Endothelial cell of umbilical vein (primary cell): ENCODE results near the gene UBE2K. TPM values are rescaled to one million over a fixed set of nuclear protein-coding genes. Genes with fewer than 3 reads are reported as not detected.
"Not testable (repeated sequence)": the region's sequence is repeated elsewhere in the genome, so short reads cannot be mapped to it uniquely, and the experiment has no call there.

Source experiments
- BruUV-seq: library from RNA; stranded (reverse); fragments of 400-500 nt; replicated peaks from 2 replicates; lab custom pipeline; 2021; lab: Mats Ljungman, UMichigan
- CTCF ChIA-PET: fragments of 300-600, 350-600 bp; sonication (Branson Sonifier 250); formaldehyde crosslinking; loops from one replicate; lab custom pipeline; 2021; ENCODE audit warnings: antibody characterized with exemption, inconsistent platforms; lab: Charles Lee
- POLR2A ChIA-PET: fragments of 300-600, 350-600 bp; sonication (Branson Sonifier 250); formaldehyde crosslinking; loops from one replicate; lab custom pipeline; 2021; ENCODE audit warnings: antibody characterized with exemption, inconsistent platforms; lab: Charles Lee
- DNase-seq: peaks from one replicate; pipeline ENCODE4 v3.0.0-alpha.2; 2011; ENCODE audit warnings: low read depth, low spot score
- FAIRE-seq: peaks from 2 replicates; lab custom pipeline; 2011; peaks lifted over from hg19 to GRCh38; lab: Jason Lieb, UNC
- H2AFZ ChIP-seq: 2 replicates; pipeline ENCODE4 v1.6.0; 2012; ENCODE audit warnings: low read depth, low read length, control low read depth, inconsistent platforms
- H3K27ac ChIP-seq: 2 replicates; pipeline ENCODE4 v1.5.1; 2011; ENCODE audit warnings: low read depth, mild to moderate bottlenecking, control low read depth, low read length, moderate library complexity; ENCODE audit not compliant: insufficient read depth
- H3K27me3 ChIP-seq, 2 experiments: 2 replicates each; pipeline versions ENCODE4 v1.6.0 to v1.6.1; 2011; ENCODE audit warnings: low read length in 2 of 2, mixed read lengths in 1 of 2; ENCODE audit not compliant: control insufficient read depth in 2 of 2, insufficient read depth in 2 of 2
- H3K36me3 ChIP-seq, 2 experiments: 2 replicates in 1 of 2; 3 replicates in 1 of 2; pipeline ENCODE4 v1.5.1; 2011; ENCODE audit warnings: low read length in 2 of 2, mild to moderate bottlenecking in 1 of 2, moderate library complexity in 1 of 2; ENCODE audit not compliant: control insufficient read depth in 2 of 2, insufficient read depth in 2 of 2; ENCODE audit errors: extremely low read depth in 1 of 2
- H3K4me1 ChIP-seq: 3 replicates; pipeline ENCODE4 v1.5.1; 2011; ENCODE audit warnings: mild to moderate bottlenecking, low read length; ENCODE audit not compliant: control insufficient read depth, insufficient read depth; ENCODE audit errors: extremely low read depth
- H3K4me2 ChIP-seq: 2 replicates; pipeline ENCODE4 v1.6.1; 2011; ENCODE audit warnings: low read length, control low read depth, mixed read lengths; ENCODE audit not compliant: insufficient read depth
- H3K4me3 ChIP-seq, 3 experiments: fragments of 200-600 bp in 1 of 3; sonication (generic), shearing (Covaris generic) in 1 of 3; replicated peaks in 1 of 3; 2 replicates each; pipeline ENCODE4 v1.5.1; 2011 to 2016; ENCODE audit warnings: control low read depth in 3 of 3, low read length in 3 of 3, mild to moderate bottlenecking in 2 of 3, inconsistent platforms in 1 of 3, low read depth in 1 of 3, moderate library complexity in 1 of 3; ENCODE audit not compliant: insufficient read depth in 1 of 3
- H3K79me2 ChIP-seq: 2 replicates; pipeline ENCODE4 v1.6.0; 2012; ENCODE audit warnings: low read length, inconsistent platforms; ENCODE audit not compliant: control insufficient read depth, insufficient read depth
- H3K9ac ChIP-seq: replicated peaks from 2 replicates; pipeline ENCODE3; 2011; ENCODE audit warnings: low read length, control low read depth; ENCODE audit not compliant: insufficient read depth; ENCODE audit errors: extremely low read depth
- H3K9me1 ChIP-seq: replicated peaks from 3 replicates; pipeline ENCODE4 v1.6.0; 2011; ENCODE audit warnings: mild to moderate bottlenecking, low read length; ENCODE audit not compliant: control insufficient read depth, insufficient read depth; ENCODE audit errors: extremely low read depth
- H3K9me3 ChIP-seq: replicated peaks from 2 replicates; pipeline ENCODE4 v1.5.1; 2012; ENCODE audit warnings: low read length, inconsistent platforms; ENCODE audit not compliant: control insufficient read depth, insufficient read depth
- H4K20me1 ChIP-seq: replicated peaks from 2 replicates; pipeline ENCODE3; 2011; ENCODE audit warnings: mild to moderate bottlenecking, low read length; ENCODE audit not compliant: control insufficient read depth, insufficient read depth; ENCODE audit errors: extremely low read depth
- CTCF ChIP-seq, 2 donors: IDR thresholded peaks; 1 replicate in 1 of 2; 2 replicates in 1 of 2; pipeline ENCODE4 v1.5.1; 2011; ENCODE audit warnings: low read length in 2 of 2, mild to moderate bottlenecking in 2 of 2, moderate library complexity in 2 of 2, control low read depth in 1 of 2, inconsistent platforms in 1 of 2, low read depth in 1 of 2; ENCODE audit not compliant: insufficient read depth in 1 of 2; ENCODE audit errors: extremely low read depth in 1 of 2
- EZH2 ChIP-seq: IDR thresholded peaks from 2 replicates; pipeline ENCODE4 v1.6.1; 2012; ENCODE audit warnings: borderline replicate concordance, low read depth, mild to moderate bottlenecking, moderate library complexity, low read length, inconsistent platforms; ENCODE audit not compliant: severe bottlenecking
- FOS ChIP-seq: IDR thresholded peaks from 2 replicates; pipeline ENCODE4 v1.6.1; 2011; ENCODE audit warnings: mild to moderate bottlenecking, low read length, moderate library complexity, borderline replicate concordance; ENCODE audit not compliant: insufficient read depth
- GATA2 ChIP-seq: IDR thresholded peaks from 2 replicates; pipeline ENCODE4 v1.7.0; 2011; ENCODE audit warnings: low read depth, mild to moderate bottlenecking, moderate library complexity, mixed read lengths, low read length; ENCODE audit not compliant: insufficient read length, insufficient read depth
- JUN ChIP-seq: IDR thresholded peaks from 2 replicates; pipeline ENCODE4 v1.6.1; 2011; ENCODE audit warnings: borderline replicate concordance, low read depth; ENCODE audit not compliant: insufficient read length, insufficient read depth
- MAX ChIP-seq: IDR thresholded peaks from 2 replicates; pipeline ENCODE4 v1.6.1; 2011; ENCODE audit not compliant: insufficient read depth, insufficient read length
- MYC ChIP-seq: IDR thresholded peaks from one replicate; pipeline ENCODE4 v1.6.1; 2011; ENCODE audit warnings: mild to moderate bottlenecking, low read depth, low read length
- POLR2A ChIP-seq: IDR thresholded peaks from 2 replicates; pipeline ENCODE4 v1.6.1; 2012; ENCODE audit warnings: low read depth, mild to moderate bottlenecking, control low read depth, low read length
- POLR2AphosphoS5 ChIP-seq: IDR thresholded peaks from 2 replicates; pipeline ENCODE4 v1.6.1; 2012; ENCODE audit warnings: low read depth, mild to moderate bottlenecking, control low read depth, low read length, moderate library complexity; ENCODE audit not compliant: insufficient read depth
- dilution Hi-C: fragments of 300-500 bp; cut with MboI; formaldehyde crosslinking; loops from one replicate; pipeline ENCODE4 v1.15.0; 2019; ENCODE audit warnings: low sequenced_read_pairs; ENCODE audit not compliant: extremely low pct_ligation_motif_present
- intact Hi-C: fragments of 100-400 bp; cut with micrococcal nuclease; formaldehyde crosslinking; loops from one replicate; pipeline ENCODE4 v1.10.0; 2022
- polyA plus RNA-seq, 4 experiments: library from polyadenylated mRNA; depleted of rRNA in 3 of 4; stranded (reverse) in 3 of 4; unstranded in 1 of 4; fragments of >200 nt; gene quantifications; 2 replicates each; pipeline versions ENCODE4 v1.2.1 to v1.2.3, GENCODE V29; 2011 to 2012; ENCODE audit warnings: missing spikeins in 1 of 4
- total RNA-seq: library from RNA; stranded (reverse); gene quantifications from 2 replicates; pipeline ENCODE4 v1.2.3, GENCODE V29; 2021

The UBE2K gene
- total and polyA plus RNA-seq, 2 donors (not counting 3 experiments of a cell fraction or from before 2014, with no cell fraction given), result 32.5 to 97.8 TPM

GRCh38 chr4:39702716-39703115 lies 4.8 kb downstream of the UBE2K start:
- no peak overlapping the region for H2AFZ ChIP-seq
- no peak overlapping the region for H3K4me3 ChIP-seq
- H3K27ac ChIP-seq, result no peak overlapping the region
- intact Hi-C loops (no loop called here), dilution Hi-C loops (no loop called here)
- no peak for DNase-seq
- H3K9me1 ChIP-seq, result no peaks in the 10 kb centered on the region
- H3K4me1 ChIP-seq, result peaks cover 15% of the 10 kb centered on the region
- H3K9me3 ChIP-seq, result no peaks in the 10 kb centered on the region
- H3K4me2 ChIP-seq, result no peak overlapping the region
- TF ChIP-seq POLR2A (no peak), POLR2AphosphoS5 (no peak), MAX (no peak), EZH2 (no peak), CTCF (IDR thresholded peaks at IDR 0.05; ENCODE audit: extremely low read depth in 1 of 2, insufficient read depth in 1 of 2, low read depth in 1 of 2, low read length in 2 of 2) (no peak), JUN (no peak), MYC (no peak), GATA2 (no peak), FOS (no peak)
- CTCF ChIA-PET, result no interaction called here
- H3K79me2 ChIP-seq, result peaks cover 97% of the 10 kb centered on the region
- no peaks in the 10 kb centered on the region for H3K27me3 ChIP-seq
- POLR2A ChIA-PET, result no interaction called here
- H4K20me1 ChIP-seq, result peaks cover 16% of the 10 kb centered on the region
- H3K36me3 ChIP-seq, result peaks cover 0 to 4% of the 10 kb centered on the region in 2 experiments
- no TSS peak for BruUV-seq
- FAIRE-seq, result no peak
- H3K9ac ChIP-seq, result no peak overlapping the region

GRCh38 chr4:39704789-39705188 lies 6.9 kb downstream of the UBE2K start:
- H3K36me3 ChIP-seq, H3K9me3 ChIP-seq, H2AFZ ChIP-seq, H3K4me2 ChIP-seq, dilution Hi-C loops, H3K4me1 ChIP-seq, H3K27ac ChIP-seq, H3K27me3 ChIP-seq, H3K9ac ChIP-seq, BruUV-seq, DNase-seq, H3K4me3 ChIP-seq, H3K9me1 ChIP-seq, intact Hi-C loops, FAIRE-seq: not testable (repeated sequence)
- ChIA-PET POLR2A (interaction anchor here (0.7 kb wide), 1 partner anchor 116 kb away, joined by 9 read pairs; no protein-coding TSS in a partner anchor), CTCF (interaction anchor here (0.8 to 1.6 kb wide), 2 partner anchors 15 to 39 kb away, joined by 3 read pairs; no protein-coding TSS in a partner anchor)
- Histone ChIP-seq H3K79me2 (peaks cover 99% of the 10 kb centered on the region), H4K20me1 (peaks cover 23% of the 10 kb centered on the region)
